HG02763 (cell line): ENCODE results near the gene PLVAP.

Source experiments
- ATAC-seq: cut with Tn5 transposase; IDR thresholded peaks from one replicate; pipeline ENCODE4 v1.9.1; 2021; ENCODE audit warnings: mild to moderate bottlenecking, moderate library complexity; ENCODE audit not compliant: unreplicated experiment

PLVAP gene

DNA sequence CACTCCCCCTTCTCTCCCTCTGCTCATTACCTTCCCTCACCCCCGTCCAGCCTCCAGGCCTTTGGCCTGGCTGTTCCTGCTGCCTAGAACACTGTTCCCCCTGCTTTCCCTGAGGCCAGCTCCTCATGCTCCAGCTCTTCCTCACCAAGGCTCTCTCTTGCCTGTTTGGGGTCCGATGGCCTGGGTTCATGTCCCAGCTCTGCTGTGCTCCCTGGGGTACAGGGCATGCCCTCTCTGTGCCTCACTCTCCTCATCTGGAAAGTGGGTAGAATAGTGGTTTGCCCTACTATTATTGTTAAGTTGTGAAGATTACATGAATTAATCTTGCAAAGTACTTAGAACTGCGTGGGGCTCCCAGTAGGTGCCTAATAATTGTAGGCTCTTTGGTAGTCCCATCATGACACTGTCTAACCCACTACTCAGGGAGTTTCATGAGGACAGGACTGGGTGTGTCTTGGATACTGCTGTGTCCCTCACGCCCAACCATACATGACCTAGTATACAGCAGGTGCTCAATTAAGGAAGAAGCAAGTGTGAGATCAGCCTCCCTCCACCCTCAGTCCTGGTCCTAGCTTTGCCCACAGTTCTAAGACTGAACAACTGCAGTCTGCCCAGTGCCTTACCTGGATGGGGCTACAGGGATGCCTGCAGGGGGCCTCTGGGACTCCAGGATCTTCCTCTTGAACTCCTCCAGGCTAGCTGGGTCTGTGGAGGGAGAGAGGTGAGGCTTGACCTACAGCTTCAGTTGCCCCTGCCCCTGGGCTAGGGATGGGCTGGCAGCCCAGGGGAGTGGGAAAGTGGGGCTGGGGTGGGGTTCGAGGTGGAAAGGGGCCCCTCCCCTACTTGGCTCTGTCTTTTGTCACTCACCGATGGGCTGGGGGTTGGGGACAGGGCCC lies 17.0 kb downstream of the PLVAP start:
- no peak for ATAC-seq

DNA sequence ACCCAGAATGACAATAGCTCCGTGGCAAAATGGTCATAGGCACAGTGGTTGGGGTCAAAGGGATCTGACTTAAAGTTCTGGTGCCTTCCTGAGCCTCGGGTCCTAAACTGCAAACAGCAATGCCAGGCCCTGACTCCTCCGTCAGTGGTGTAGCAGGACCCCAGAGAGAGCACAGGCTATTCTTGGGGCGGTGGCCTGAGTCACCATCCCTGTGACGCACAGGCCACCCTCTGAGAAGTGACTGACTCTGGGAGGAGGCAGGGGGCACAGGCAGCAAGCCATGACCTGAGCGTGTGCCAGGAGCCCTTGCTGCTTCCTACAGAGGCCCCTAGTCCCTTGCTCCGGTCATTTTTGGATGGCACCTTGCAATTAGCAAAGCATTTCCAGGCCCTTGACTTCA lies 18.7 kb downstream of the PLVAP start:
- ATAC-seq = no peak

DNA sequence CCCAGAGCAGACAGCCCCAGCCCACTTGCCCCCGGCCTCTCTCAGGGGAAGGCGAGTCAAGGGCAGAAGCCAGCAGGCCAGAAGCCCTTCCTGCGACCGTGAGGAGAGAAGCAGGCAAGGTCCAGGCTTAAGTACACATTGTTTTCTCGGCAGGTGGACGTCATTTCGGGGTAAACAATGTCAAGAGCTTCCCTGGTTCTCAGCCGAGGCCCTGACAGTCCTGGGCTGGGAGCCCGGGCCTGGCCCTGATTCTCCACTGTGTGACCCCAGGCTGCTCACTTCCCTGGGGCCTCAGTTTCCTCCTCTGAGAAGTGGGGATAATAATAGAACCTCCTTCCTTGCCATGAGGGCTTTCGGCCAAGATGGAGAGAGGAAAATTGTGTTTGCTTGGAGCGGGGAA lies 19.4 kb downstream of the PLVAP start:
- no peak for ATAC-seq

DNA sequence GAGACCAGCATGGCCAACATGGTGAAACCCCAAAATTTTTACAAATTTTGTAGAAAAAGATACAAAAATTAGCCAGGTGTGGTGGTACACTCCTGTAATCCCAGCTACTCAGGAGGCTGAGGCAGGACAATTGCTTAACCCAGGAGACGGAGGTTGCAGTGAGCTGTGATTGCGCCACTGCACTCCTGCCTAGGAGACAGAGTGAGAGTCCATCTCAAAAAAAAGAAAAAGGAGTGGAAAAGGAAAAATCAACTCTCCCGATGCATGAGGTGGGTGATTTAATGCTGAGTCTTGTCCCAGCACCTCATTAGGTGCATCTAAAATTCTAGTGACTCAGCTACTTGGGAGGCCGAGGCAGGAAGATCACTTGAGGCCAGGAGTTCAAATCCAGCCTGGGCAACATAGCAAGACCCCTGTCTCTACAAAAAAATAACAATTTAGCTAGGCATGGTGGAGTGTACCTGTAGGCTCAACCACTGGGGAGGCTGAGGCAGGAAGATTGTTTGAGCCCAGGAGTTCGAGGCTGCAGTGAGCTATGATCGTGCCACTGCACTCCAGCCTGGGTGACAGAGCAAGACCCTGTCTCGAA lies 20.0 kb downstream of the PLVAP start:
- ATAC-seq = no peak

DNA sequence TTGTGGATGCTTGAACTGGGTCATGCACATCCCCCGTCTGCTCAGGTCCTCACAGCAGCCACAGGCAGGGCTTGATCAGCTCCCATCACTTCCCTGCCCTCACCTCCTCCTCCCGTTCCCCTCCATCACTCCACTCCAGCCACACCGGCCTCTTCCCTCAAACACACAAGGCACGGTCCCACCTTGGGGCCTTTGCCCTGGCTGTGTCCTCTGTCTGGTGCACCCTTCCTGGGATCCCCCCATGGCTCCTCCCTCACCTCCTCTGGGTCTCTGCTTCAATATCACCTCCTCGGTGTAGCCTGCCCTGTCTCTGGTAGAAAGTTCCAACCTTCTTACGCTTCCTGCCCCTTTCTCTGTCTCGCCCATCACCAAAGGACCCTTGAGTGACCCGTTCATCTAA lies 23.8 kb downstream of the PLVAP start:
- no peak for ATAC-seq

DNA sequence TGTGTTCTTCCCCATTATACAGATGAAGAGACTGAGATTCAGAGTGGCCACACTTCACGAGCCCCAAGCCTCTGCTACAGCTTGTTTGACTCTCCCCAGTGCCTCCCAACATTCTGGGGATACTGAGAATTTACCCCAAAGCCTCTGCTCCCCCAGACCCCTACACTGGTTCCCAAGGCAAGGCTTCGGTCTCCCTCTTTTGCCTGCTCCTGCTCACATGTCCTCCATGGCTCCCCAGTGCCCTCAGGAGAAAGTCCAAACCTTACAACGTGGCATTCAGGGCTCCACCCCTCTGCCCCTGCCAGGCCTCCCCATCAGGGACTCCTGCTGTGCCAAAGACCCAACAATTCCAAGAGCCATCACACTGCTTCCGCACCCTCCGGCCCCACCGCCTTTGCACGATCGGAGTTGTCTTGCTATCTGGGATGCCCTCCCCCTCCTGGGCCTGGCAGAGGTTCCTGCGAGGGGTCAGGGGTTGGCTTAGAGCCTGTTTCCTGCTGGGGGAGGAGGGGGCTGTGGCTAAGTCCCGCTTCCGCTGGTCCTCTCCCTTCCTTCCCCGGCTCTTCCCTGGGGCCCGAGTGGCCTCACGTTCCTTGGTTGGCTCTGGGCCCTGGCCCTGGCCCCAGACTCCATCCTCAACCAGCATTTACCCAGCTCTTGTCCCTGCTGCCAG lies 24.4 kb downstream of the PLVAP start:
- ATAC-seq = no peak

DNA sequence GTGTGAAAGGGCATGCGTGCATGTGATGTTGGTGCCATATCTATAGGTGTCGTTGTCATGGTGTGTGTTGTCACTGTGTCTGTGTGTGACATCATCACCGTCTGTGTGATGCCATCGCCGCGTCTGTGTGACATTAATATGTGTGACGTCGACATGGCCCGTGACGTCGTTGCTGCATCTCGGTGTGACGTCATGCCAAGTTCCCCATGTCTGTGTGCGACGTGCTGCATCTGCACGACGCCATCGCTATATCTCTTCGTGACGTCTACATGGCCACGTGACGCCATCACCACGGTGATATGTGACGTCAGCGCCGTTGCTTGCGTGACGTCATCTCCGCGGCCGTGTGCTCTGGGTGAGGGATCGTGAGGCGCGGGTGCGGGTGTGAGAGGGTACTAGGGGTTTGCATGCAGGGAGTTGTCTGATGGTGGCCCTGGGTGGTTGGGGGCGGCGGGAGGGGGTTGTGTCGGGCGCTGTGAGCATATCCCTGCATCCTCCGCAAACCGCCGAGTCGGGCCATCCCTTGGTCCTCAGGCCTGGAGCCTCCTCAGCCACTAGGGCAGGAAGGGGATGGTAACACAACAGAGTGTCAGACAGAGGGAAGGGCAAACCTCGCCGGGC lies 25.2 kb downstream of the PLVAP start:
- ATAC-seq = no peak

DNA sequence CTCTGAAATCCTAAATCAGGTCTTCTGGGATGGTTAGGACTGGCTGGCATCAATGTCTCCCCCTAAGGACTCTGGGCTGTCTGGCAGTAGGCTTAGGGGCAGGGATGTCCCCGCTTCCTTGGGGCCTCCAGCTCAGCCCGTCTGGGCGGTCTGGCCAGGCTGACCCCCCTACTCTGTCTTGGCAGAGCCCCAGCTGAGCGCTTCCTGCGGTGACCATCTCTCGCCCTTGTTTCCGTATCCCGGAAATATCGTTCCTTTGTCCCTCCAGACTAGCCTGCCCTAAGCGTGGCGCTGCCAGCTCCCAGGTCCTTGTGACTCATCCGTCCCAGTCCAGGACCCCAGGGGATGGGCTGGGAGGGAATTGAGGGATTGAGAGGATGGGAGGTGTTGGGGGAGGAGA lies 28.4 kb downstream of the PLVAP start:
- ATAC-seq = no peak

DNA sequence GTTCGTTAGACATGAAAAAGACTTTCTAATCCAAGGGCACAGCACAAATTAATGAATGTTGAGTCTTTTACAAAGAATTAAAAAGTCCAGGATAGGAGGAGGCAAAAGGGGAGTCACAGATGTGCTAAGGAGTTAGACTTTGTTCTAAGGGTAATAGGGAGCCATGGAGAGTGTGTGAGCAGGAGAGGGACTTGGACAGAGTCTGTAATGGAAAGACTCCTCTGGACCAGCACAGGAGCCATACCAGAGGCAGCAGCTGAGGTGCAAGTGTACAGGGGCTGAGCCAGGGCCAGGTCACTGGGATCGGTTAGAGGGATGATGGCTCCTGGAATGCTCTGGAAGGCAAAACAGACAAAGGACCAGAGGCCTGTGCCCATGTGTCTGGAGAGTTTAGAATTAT lies 29.3 kb downstream of the PLVAP start:
- ATAC-seq = no peak

DNA sequence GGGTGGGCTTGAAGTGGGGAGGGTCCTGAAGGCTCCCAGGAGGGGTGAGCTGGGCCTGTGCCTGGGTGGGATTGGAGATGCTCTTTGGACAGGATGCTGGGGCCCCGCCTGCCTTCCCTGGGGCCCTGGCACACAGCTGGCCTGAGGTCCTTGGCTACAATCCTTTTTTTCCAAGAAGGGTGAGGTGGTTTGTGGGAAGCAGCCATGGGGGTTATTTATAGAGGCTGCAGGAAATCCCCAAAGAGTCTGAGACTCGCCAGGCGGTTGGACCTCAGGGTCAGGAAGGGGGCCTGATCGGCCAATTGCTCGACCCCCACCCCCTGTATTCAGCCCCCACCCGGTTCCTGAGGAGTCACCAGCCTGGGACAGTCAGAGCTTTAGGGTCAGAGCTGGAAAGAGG lies 29.8 kb downstream of the PLVAP start:
- no peak for ATAC-seq

DNA sequence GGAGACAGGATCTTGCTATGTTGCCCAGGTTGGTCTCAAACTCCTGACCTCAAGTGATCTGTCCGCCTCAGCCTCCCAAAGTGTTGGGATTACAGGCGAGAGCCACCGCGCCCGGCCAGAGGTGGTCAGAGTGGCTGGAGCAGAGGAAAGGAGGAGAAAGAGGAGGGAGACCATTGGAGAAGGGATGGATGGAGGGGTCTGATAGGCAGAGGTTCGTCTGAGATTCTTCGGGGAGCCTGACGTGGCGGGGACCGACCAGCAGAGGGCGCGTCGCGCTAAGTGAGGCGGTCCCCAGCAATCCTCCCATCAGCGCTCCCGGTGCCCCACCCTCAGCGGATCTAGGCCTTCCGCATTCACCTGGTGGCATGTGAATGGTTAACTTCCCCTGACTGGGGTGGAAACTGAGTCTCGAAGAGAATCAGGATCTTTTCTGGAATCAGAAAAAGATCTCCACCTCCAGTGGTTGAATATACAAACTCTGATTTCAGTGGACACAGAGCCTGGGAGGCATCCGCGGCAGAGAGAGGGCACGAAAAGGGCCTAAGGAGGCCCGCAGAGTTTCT lies 31.0 kb downstream of the PLVAP start:
- no peak for ATAC-seq

DNA sequence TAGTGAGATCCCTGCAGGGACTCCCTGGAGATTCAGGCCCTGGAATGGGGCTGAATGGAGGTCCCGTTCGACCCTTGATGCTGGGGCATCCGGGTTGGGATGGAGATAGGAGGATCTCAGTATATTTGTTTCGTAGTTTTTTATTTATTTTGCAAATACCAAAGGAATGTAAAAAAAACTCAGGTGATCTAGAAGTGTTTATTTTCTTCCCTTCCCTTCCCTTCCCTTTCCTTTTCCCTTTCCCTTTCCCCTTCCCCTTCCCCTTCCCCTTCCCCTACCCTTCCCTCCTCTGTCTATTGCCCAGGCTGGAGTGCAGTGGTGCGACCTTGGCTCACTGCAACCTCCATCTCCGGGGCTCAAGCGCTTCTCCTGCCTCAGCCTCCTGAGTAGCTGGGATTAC lies 35.3 kb downstream of the PLVAP start:
- ATAC-seq = no peak

DNA sequence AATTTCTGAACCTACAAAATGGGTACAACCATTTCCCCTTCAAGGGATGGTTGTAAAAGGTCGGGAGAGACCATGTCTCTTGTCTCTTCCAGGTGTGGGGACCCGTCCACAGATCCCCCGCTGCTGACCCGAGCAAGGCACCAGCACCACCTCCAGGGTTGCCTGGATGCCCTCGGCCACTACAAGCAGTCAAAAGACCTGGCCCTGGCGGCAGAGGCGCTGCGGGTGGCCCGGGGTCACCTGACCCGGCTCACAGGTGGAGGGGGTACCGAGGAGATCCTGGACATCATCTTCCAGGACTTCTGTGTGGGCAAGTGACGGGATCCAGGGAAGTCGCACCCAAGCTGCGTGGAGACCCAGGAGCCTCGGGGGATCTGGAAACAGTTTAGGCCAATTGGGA lies 35.8 kb downstream of the PLVAP start:
- ATAC-seq = no peak

DNA sequence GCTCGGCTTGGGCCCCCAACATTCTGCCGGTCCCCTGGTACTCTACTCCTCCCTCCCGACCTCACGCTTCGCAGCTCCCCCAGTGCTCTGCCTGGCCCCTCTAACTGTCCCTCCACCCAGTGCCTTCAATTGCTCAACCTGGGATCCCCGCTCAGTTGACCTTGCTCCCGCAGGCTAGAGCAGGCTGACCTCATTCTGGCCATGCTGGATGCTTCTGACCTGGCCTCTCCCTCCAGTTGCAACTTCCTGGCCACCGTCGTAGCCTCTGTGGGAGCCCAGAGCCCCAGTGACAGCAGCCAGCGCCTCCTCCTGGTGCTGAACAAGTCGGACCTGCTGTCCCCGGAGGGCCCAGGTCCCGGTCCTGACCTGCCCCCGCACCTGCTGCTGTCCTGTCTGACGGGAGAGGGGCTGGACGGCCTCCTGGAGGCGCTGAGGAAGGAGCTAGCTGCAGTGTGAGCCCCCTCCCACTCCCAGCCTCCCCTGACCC lies 36.2 kb downstream of the PLVAP start:
- ATAC-seq = no peak

DNA sequence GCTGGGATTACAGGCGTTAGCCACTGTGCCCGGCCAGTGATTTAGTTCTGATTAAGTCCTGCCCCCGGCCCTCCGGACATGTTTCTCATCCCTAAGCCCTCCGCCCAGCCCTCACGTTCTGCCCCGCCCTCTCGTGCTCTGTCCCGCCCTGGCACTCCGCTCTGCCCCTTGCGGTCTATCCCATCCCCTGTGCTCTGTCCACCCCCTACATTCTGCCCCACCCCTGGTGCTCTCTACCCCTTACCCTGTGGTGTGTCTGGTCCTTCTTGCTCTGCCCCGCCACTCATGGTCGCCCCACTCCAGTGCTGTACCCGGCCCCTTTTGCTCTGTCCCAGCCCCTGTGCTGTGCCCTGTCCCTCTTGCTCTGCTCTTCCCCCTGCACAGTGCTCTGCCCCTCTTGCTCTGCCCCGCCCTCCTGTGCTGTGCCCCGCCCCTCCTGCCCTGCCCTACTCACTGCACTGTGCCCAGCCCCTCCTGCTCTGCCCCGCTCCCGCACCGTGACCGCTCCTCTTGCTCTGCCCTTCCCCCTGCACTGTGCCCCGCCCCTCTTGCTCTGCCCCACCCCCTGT lies 36.8 kb downstream of the PLVAP start:
- no peak for ATAC-seq

DNA sequence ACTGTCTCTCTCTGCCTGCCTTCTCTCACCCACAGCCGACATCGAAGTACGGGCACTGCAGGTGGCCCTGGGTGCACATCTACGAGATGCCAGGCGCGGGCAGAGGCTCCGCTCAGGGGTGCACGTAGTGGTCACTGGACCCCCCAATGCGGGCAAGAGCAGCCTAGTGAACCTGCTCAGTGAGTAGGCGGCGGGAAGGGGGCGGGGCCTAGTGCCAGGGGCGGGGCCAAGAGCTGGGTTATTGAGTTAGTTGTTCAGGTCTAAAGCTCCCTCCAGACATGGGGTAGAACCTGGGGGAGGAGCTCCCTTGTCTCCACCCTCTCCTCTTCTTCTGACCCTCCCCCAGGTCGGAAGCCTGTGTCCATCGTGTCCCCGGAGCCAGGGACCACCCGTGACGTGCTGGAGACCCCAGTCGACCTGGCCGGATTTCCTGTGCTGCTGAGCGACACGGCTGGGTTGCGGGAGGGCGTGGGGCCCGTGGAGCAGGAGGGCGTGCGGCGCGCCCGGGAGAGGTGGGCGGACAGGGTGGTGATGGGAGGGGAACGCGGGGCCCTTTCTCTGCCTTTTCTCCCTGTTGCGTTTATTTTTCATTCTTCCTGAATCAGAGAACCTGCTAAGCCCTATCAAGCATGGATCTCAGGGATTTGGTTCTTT lies 37.9 kb downstream of the PLVAP start:
- ATAC-seq = no peak

DNA sequence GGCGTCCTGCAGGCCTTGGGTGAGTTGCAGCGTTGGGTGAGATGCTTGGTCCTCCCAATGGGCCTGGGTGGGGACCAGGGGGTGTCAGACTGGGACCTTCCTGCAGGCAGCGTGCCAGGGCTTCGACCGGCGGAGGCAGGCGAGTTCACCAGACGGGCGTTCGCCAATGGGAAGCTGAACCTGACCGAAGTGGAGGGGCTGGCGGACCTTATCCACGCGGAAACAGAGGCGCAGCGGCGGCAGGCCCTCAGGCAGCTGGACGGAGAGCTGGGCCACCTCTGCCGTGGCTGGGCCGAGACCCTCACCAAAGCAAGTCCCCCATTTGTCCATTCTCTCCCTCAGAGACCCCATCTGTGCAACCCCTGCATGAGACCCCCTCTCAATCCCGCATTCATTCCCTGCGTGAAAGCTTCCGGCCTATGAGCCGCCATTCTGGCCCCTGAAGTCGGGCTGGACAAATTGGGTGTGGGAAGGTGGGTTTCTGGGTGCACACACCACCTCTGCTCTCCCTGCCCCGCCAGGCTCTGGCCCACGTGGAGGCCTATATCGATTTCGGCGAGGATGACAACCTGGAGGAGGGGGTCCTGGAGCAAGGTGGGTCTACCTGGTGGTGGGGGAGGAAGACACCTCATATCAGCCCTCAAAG lies 38.6 kb downstream of the PLVAP start:
- ATAC-seq = no peak

DNA sequence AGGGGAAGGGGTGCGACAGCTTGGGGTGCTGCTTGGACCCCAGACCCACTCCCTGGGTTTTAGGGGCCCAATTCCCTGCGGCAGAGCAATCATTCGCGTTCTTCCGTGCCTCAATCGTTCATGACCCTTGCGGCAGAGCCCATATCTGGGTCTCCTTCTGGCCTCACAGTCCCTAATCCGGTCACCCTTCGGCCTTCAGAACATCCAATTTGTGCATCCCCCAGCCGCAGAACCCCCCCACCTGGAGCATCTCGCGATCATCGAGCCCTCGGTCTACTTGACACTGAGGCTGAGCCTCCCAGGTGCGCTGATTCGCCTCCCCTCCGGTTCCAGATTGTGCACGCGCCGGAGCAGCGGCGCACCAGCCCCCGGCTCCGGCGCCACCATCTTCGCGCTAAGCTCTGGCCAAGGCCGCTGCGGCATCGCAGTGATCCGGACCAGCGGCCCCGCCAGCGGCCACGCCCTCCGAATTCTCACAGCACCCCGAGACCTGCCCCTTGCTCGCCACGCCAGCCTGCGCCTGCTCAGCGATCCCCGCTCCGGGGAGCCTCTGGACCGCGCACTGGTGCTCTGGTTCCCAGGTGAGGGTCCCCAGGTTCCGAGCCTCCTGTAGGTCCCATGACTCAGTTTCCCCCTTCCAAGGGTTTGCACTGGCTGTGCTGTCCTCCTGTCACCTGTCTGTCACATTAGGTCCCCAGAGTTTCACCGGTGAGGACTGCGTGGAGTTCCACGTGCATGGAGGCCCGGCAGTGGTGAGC lies 39.3 kb downstream of the PLVAP start:
- ATAC-seq = no peak
